GM06990 (cell line): ENCODE results near the gene CNTN5.
"Not testable (repeated sequence)": the region's sequence is repeated elsewhere in the genome, so short reads cannot be mapped to it uniquely, and the experiment has no call there.

Source experiments
- DNase-seq: peaks from one replicate; pipeline ENCODE4 v3.0.0-alpha.2; 2011; ENCODE audit not compliant: insufficient read length; ENCODE audit errors: extremely low read depth
- H3K27me3 ChIP-seq: replicated peaks from 2 replicates; pipeline ENCODE4 v1.6.0; 2011; ENCODE audit warnings: low read length; ENCODE audit not compliant: control insufficient read depth, insufficient read depth
- H3K36me3 ChIP-seq: 2 replicates; pipeline ENCODE4 v1.5.1; 2011; ENCODE audit warnings: low read length; ENCODE audit not compliant: control insufficient read depth, insufficient read depth
- H3K4me3 ChIP-seq: replicated peaks from 2 replicates; pipeline ENCODE4 v1.5.1; 2011; ENCODE audit warnings: low read depth, mild to moderate bottlenecking, control low read depth, low read length
- CTCF ChIP-seq: IDR thresholded peaks from 2 replicates; pipeline ENCODE4 v1.5.1; 2011; ENCODE audit warnings: low read length, control low read depth, mild to moderate bottlenecking, inconsistent platforms; ENCODE audit not compliant: insufficient read depth, poor library complexity, severe bottlenecking

CNTN5 gene

DNA sequence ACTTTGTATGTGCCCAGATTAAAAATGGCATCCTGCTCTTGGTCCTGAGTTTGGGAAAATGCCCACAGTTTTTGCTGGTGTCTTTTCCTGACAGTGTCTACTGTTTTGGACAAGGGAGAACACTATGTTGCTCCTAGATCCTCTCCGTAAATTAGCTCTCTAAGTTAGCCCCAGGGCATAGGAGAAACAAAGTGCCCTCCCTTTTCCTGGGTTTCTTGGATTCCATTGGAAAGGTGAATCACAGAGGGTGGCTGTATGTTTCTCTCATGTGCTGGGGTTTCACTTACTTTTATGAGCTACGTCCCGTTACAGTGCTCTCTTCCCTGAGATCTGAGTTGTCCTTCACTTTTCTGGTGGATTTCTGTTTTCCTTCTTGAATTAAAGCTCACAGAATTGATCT lies 782.8 kb downstream of the CNTN5 start:
- Histone ChIP-seq H3K36me3 (no peaks in the 10 kb centered on the region), H3K27me3 (no peaks in the 10 kb centered on the region; the same call in 1 of the 2 replicates), H3K4me3 (no peak overlapping the region)
- DNase-seq = no peak
- TF ChIP-seq CTCF = no peak

DNA sequence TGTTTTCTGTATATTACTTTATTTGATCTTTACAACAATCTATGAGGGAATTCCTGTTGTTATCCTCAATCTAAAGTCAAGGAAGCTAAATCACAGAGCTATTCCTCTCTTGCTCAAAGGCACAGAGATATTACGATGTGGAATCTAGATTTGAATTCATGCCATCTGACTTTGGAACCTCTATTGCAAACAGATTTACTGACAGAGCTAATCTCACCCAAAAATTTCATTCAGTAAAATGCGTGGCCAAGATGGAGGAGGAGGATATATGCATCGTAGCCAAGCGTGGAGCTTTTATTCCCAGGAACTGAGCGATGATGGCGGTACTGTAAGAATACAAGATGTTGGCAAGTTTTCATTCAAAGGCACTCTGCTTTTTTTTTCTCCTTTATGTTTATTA lies 791.8 kb downstream of the CNTN5 start:
- DNase-seq = no peak
- Histone ChIP-seq H3K4me3 (no peak overlapping the region), H3K27me3 (no peaks in the 10 kb centered on the region), H3K36me3 (no peaks in the 10 kb centered on the region)
- no peak for TF ChIP-seq CTCF

GRCh38 chr11:99814021-99814420 lies 793.3 kb downstream of the CNTN5 start:
- Histone ChIP-seq H3K27me3 (no peaks in the 10 kb centered on the region), H3K36me3 (no peaks in the 10 kb centered on the region), H3K4me3 (no peak overlapping the region)
- TF ChIP-seq CTCF = no peak
- no peak for DNase-seq

GRCh38 chr11:99814738-99815137 lies 794.0 kb downstream of the CNTN5 start:
- no peak overlapping the region for H3K4me3 ChIP-seq
- no peaks in the 10 kb centered on the region for H3K27me3 ChIP-seq
- H3K36me3 ChIP-seq = no peaks in the 10 kb centered on the region
- no peak for DNase-seq
- TF ChIP-seq CTCF = no peak

- TF ChIP-seq CTCF = no peak
- DNase-seq = no peak
- no peaks in the 10 kb centered on the region for H3K36me3 ChIP-seq
- H3K4me3 ChIP-seq = no peak overlapping the region
- H3K27me3 ChIP-seq = no peaks in the 10 kb centered on the region
Observed at GRCh38 chr11:99818991-99819390, 798.2 kb downstream of the CNTN5 start.

- no peaks in the 10 kb centered on the region for H3K36me3 ChIP-seq
- H3K4me3 ChIP-seq = no peak overlapping the region
- DNase-seq = no peak
- no peak for TF ChIP-seq CTCF
- H3K27me3 ChIP-seq = no peaks in the 10 kb centered on the region
Observed at GRCh38 chr11:99822846-99823565, 802.3 kb downstream of the CNTN5 start.

- not testable (repeated sequence) for H3K4me3 ChIP-seq, DNase-seq, H3K27me3 ChIP-seq, H3K36me3 ChIP-seq
Observed at GRCh38 chr11:99836739-99837138, 816.0 kb downstream of the CNTN5 start.
